KMS-11 (cell line): ENCODE results near the gene KLRC3.

Experiments
- H2AFZ ChIP-seq: fragments of 200-600 bp; sonication (generic); 2 replicates; pipeline ENCODE4 v1.6.1; 2016; ENCODE audit warnings: antibody characterized with exemption, mixed run types, low read depth
- H3K27ac ChIP-seq: fragments of 200-600 bp; sonication (generic); 2 replicates; pipeline ENCODE4 v1.6.1; 2016; ENCODE audit warnings: mild to moderate bottlenecking, mixed run types
- H3K27me3 ChIP-seq: fragments of 200-600 bp; sonication (generic); 2 replicates; pipeline ENCODE4 v1.6.1; 2017; ENCODE audit warnings: mild to moderate bottlenecking, low read depth, mixed run types, moderate library complexity; ENCODE audit not compliant: insufficient read depth
- H3K36me3 ChIP-seq: fragments of 200-600 bp; sonication (generic); 2 replicates; pipeline ENCODE4 v1.6.1; 2017; ENCODE audit warnings: mild to moderate bottlenecking, mixed run types; ENCODE audit not compliant: insufficient read depth
- H3K4me1 ChIP-seq: fragments of 200-600 bp; sonication (generic); 2 replicates; pipeline ENCODE4 v1.6.1; 2016; ENCODE audit warnings: mild to moderate bottlenecking, low read depth, mixed run types; ENCODE audit not compliant: poor library complexity, severe bottlenecking
- H3K4me2 ChIP-seq: fragments of 200-600 bp; sonication (generic); 2 replicates; pipeline ENCODE4 v1.7.0; 2016; ENCODE audit warnings: mild to moderate bottlenecking, mixed run types
- H3K4me3 ChIP-seq: fragments of 200-600 bp; sonication (generic); IDR thresholded peaks from 2 replicates; pipeline ENCODE4 v1.6.1; 2017; ENCODE audit warnings: low read depth, low read length, mixed read lengths; ENCODE audit not compliant: insufficient read depth
- H3K79me2 ChIP-seq: fragments of 200-600 bp; sonication (generic); 2 replicates; pipeline ENCODE4 v1.6.1; 2016; ENCODE audit warnings: low read depth, mixed run types; ENCODE audit not compliant: insufficient read depth
- H3K9ac ChIP-seq: fragments of 200-600 bp; sonication (generic); 2 replicates; pipeline ENCODE4 v1.6.1; 2016; ENCODE audit warnings: mild to moderate bottlenecking, mixed run types
- H4K20me1 ChIP-seq: fragments of 200-600 bp; sonication (generic); 2 replicates; pipeline ENCODE4 v1.6.1; 2016; ENCODE audit warnings: mild to moderate bottlenecking, mixed run types; ENCODE audit not compliant: insufficient read depth
- CTCF ChIP-seq: fragments of 200-600 bp; sonication (generic); conservative IDR thresholded peaks from 2 replicates; pipeline ENCODE4 v1.6.1; 2017; ENCODE audit warnings: low read depth, mild to moderate bottlenecking, antibody characterized with exemption, low read length, moderate library complexity, mixed read lengths

The KLRC3 gene

GRCh38 chr12:10362325-10362724, 58.1 kb downstream of the KLRC3 start:
- no peaks in the 10 kb centered on the region for H3K36me3 ChIP-seq
- H3K9ac ChIP-seq = no peak overlapping the region
- H3K27ac ChIP-seq = no peak overlapping the region
- no peaks in the 10 kb centered on the region for H4K20me1 ChIP-seq
- H3K4me1 ChIP-seq = peaks cover 11% of the 10 kb centered on the region
- H2AFZ ChIP-seq = no peak overlapping the region
- peaks cover 13% of the 10 kb centered on the region for H3K27me3 ChIP-seq
- no peak for TF ChIP-seq CTCF
- no peak overlapping the region for H3K4me2 ChIP-seq
- no peaks in the 10 kb centered on the region for H3K79me2 ChIP-seq
- no peak overlapping the region for H3K4me3 ChIP-seq
